Motor neuron (in vitro differentiated cells): ENCODE data around the gene BTBD7. TPM values are rescaled to one million over a fixed set of nuclear protein-coding genes. Genes with fewer than 3 reads are reported as not detected.

ENCODE experiments used
- ATAC-seq, 8 experiments: fragments of 200-7000 bp; cut with Tn5 transposase; replicated peaks in 6 of 8; 2 replicates each; pipeline ENCODE4 v1.8.0; 2021; ENCODE audit warnings: mild to moderate bottlenecking in 8 of 8, moderate library complexity in 8 of 8
- H3K27ac ChIP-seq, 2 donors: fragments of 250-450 bp; sonication (Bioruptor Pico); 2 replicates each; pipeline ENCODE4 v1.9.0; 2021; ENCODE audit warnings: antibody characterized with exemption in 2 of 2, mild to moderate bottlenecking in 2 of 2, moderate library complexity in 1 of 2
- H3K4me1 ChIP-seq, 2 donors: fragments of 250-450 bp; sonication (Bioruptor Pico); replicated peaks in 1 of 2; 2 replicates each; pipeline ENCODE4 v1.6.1; 2021; ENCODE audit warnings: antibody characterized with exemption in 2 of 2, mild to moderate bottlenecking in 2 of 2, moderate library complexity in 1 of 2
- H3K4me3 ChIP-seq, 5 donors: fragments of 250-450 bp; sonication (Bioruptor Pico); 2 replicates each; pipeline ENCODE4 v1.9.0; 2021; ENCODE audit warnings: antibody characterized with exemption in 5 of 5, mild to moderate bottlenecking in 5 of 5, moderate library complexity in 4 of 5
- WGBS, 10 experiments: fragments of 450-650 bp; shearing (Covaris generic); methylation state at CpG; one replicate each; pipeline ENCODE4 v1.0.0; 2022; 5-methylcytosine and 5-hydroxymethylcytosine counted together
- in situ Hi-C, 9 experiments: fragments of 400-800 bp; cut with MboI; loops; one replicate each; pipeline ENCODE4 v1.15.0; 2021; ENCODE audit warnings: low sequenced_read_pairs in 9 of 9, low pct_unique_long_range_greater_than_20kb in 2 of 9; ENCODE audit not compliant: unreplicated experiment in 9 of 9
- total RNA-seq, 8 experiments: library from RNA; unstranded; fragments of 300-600 nt; gene quantifications; 2 replicates each; pipeline versions ENCODE4 v1.2.3 to v1.2.4, GENCODE V29; 2022

The BTBD7 gene
- total RNA-seq, 8 experiments from 2014 or later = 10.1 to 26.0 (median 15.1) TPM

GRCh38 chr14:93305725-93306418 lies 27.0 kb downstream of the BTBD7 start:
- no peaks in the 10 kb centered on the region for H3K4me1 ChIP-seq
- no peak overlapping the region for H3K27ac ChIP-seq
- H3K4me3 ChIP-seq = no peak overlapping the region
- in situ Hi-C loops = no loop called here
- 83 to 96% (median 94%) methylated on average over 2 to 6 of the region's 6 CpGs; no CpG with 5 or more reads in 1 of the 10 experiments for WGBS, 10 experiments
- no peak for ATAC-seq

GRCh38 chr14:93304771-93305170 lies 28.1 kb downstream of the BTBD7 start:
- 63 to 100% (median 93%) methylated on average over 1 of the region's 1 CpG; no CpG with 5 or more reads in 2 of the 10 experiments for WGBS, 10 experiments
- peak in 3 of 8 experiments; percentile 36 to 88 (median 81) for ATAC-seq
- in situ Hi-C loops = no loop called here
- Histone ChIP-seq H3K4me1 (no peaks in the 10 kb centered on the region), H3K27ac (no peak overlapping the region), H3K4me3 (no peak overlapping the region)

GRCh38 chr14:93303659-93304058 lies 29.2 kb downstream of the BTBD7 start:
- in situ Hi-C loops = no loop called here
- H3K27ac ChIP-seq = no peak overlapping the region
- no peak overlapping the region for H3K4me3 ChIP-seq
- peak in 3 of 8 experiments; percentile 11 to 47 (median 30) for ATAC-seq
- WGBS, 10 experiments = 57 to 100% (median 88%) methylated on average over 1 to 2 of the region's 3 CpGs; no CpG with 5 or more reads in 1 of the 10 experiments
- H3K4me1 ChIP-seq = no peaks in the 10 kb centered on the region

GRCh38 chr14:93302688-93303581 lies 29.9 kb downstream of the BTBD7 start:
- H3K4me1 ChIP-seq = no peaks in the 10 kb centered on the region
- WGBS, 10 experiments = 57 to 100% (median 95%) methylated on average over 2 to 7 of the region's 12 CpGs
- H3K4me3 ChIP-seq = no peak overlapping the region
- no peak for ATAC-seq
- in situ Hi-C loops = no loop called here
- no peak overlapping the region for H3K27ac ChIP-seq

- H3K4me1 ChIP-seq = no peaks in the 10 kb centered on the region
- in situ Hi-C loops = no loop called here
- WGBS, 10 experiments = 40 to 100% (median 87%) methylated on average over 1 to 6 of the region's 6 CpGs; no CpG with 5 or more reads in 1 of the 10 experiments
- H3K4me3 ChIP-seq = no peak overlapping the region
- no peak overlapping the region for H3K27ac ChIP-seq
- ATAC-seq = peak in 1 of 8 experiments; percentile 54
These were observed 30.9 kb downstream of the BTBD7 start for GRCh38 chr14:93301821-93302447.

GRCh38 chr14:93299866-93300265 lies 33.0 kb downstream of the BTBD7 start:
- no peak for ATAC-seq
- in situ Hi-C loops = no loop called here
- Histone ChIP-seq H3K27ac (no peak overlapping the region), H3K4me3 (no peak overlapping the region), H3K4me1 (no peaks in the 10 kb centered on the region)
- 71 to 100% (median 94%) methylated on average over 2 to 6 of the region's 6 CpGs; no CpG with 5 or more reads in 1 of the 10 experiments for WGBS, 10 experiments

GRCh38 chr14:93299416-93299815 lies 33.4 kb downstream of the BTBD7 start:
- 72 to 100% (median 88%) methylated on average over 1 to 3 of the region's 3 CpGs; no CpG with 5 or more reads in 4 of the 10 experiments for WGBS, 10 experiments
- ATAC-seq = peak in 1 of 8 experiments; percentile 38
- H3K4me3 ChIP-seq = no peak overlapping the region
- no peaks in the 10 kb centered on the region for H3K4me1 ChIP-seq
- in situ Hi-C loops = no loop called here
- no peak overlapping the region for H3K27ac ChIP-seq

GRCh38 chr14:93295541-93296220 lies 37.2 kb downstream of the BTBD7 start:
- H3K4me1 ChIP-seq = no peaks in the 10 kb centered on the region
- 49 to 96% (median 69%) methylated on average over 2 to 6 of the region's 6 CpGs; no CpG with 5 or more reads in 1 of the 10 experiments for WGBS, 10 experiments
- in situ Hi-C loops = no loop called here
- H3K4me3 ChIP-seq = no peak overlapping the region
- no peak overlapping the region for H3K27ac ChIP-seq
- no peak for ATAC-seq

- in situ Hi-C loops = no loop called here
- H3K27ac ChIP-seq = no peak overlapping the region
- ATAC-seq = no peak
- H3K4me3 ChIP-seq = no peak overlapping the region
- 43 to 100% (median 64%) methylated on average over 1 to 4 of the region's 4 CpGs; no CpG with 5 or more reads in 1 of the 10 experiments for WGBS, 10 experiments
- H3K4me1 ChIP-seq = no peaks in the 10 kb centered on the region
These were observed 46.5 kb downstream of the BTBD7 start for GRCh38 chr14:93286212-93286890.

- H3K27ac ChIP-seq = no peak overlapping the region
- no peak overlapping the region for H3K4me3 ChIP-seq
- WGBS, 10 experiments = 0 to 94% (median 58%) methylated on average over 1 to 2 of the region's 2 CpGs; no CpG with 5 or more reads in 1 of the 10 experiments
- in situ Hi-C loops = no loop called here
- H3K4me1 ChIP-seq = no peaks in the 10 kb centered on the region
- peak in 3 of 8 experiments; percentile 25 to 74 (median 37) for ATAC-seq
These were observed 47.8 kb downstream of the BTBD7 start for GRCh38 chr14:93285044-93285443.

- Histone ChIP-seq H3K4me1 (no peaks in the 10 kb centered on the region), H3K27ac (no peak overlapping the region), H3K4me3 (no peak overlapping the region)
- in situ Hi-C loops = no loop called here
- no peak for ATAC-seq
- WGBS, 10 experiments = 78 to 100% (median 96%) methylated on average over 1 of the region's 1 CpG; no CpG with 5 or more reads in 4 of the 10 experiments
These were observed 50.9 kb downstream of the BTBD7 start for GRCh38 chr14:93281937-93282336.

GRCh38 chr14:93280743-93281142 lies 52.1 kb downstream of the BTBD7 start:
- Histone ChIP-seq H3K27ac (no peak overlapping the region), H3K4me1 (no peaks in the 10 kb centered on the region), H3K4me3 (no peak overlapping the region)
- in situ Hi-C loops = no loop called here
- no peak for ATAC-seq
- WGBS, 10 experiments = 79 to 100% (median 95%) methylated on average over 2 to 5 of the region's 5 CpGs; no CpG with 5 or more reads in 1 of the 10 experiments
